ENCODE results near the gene PGPEP1.
"Not testable (repeated sequence)": the region's sequence is repeated elsewhere in the genome, so short reads cannot be mapped to it uniquely, and the experiment has no call there.

Gene PGPEP1

GRCh38 chr19:18349524-18350128, 9.2 kb downstream of the PGPEP1 start:
- no peak overlapping the region for H3K4me3 ChIP-seq (ENCODE audit: low read length)
- no peak for DNase-seq (ENCODE audit: low read depth)
- TF ChIP-seq, protein P1, sequence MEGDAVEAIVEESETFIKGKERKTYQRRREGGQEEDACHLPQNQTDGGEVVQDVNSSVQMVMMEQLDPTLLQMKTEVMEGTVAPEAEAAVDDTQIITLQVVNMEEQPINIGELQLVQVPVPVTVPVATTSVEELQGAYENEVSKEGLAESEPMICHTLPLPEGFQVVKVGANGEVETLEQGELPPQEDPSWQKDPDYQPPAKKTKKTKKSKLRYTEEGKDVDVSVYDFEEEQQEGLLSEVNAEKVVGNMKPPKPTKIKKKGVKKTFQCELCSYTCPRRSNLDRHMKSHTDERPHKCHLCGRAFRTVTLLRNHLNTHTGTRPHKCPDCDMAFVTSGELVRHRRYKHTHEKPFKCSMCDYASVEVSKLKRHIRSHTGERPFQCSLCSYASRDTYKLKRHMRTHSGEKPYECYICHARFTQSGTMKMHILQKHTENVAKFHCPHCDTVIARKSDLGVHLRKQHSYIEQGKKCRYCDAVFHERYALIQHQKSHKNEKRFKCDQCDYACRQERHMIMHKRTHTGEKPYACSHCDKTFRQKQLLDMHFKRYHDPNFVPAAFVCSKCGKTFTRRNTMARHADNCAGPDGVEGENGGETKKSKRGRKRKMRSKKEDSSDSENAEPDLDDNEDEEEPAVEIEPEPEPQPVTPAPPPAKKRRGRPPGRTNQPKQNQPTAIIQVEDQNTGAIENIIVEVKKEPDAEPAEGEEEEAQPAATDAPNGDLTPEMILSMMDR (conservative IDR thresholded peaks at IDR 0.05; ENCODE audit: low read depth, low read length), result peak; percentile 95

DNA sequence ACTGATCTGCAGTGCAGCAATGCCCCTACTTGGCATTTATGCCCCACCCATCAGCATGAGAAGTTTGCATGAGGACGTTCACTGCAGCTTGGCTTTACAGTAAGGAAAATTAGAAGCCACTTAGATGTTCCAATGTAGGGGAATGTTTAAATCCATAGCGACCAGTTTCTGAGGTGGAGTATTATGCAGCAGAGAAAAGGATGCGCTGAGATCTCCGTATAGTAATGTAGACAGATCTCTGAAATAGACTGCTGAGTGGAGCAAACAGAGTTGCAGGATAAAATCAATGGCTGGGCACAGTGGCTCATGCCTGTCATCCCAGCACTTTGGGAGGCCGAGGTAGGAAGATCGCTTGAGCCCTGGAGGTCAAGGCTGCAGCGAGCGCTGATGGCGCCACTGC, 10.1 kb downstream of the PGPEP1 start:
- no peak overlapping the region for H3K4me3 ChIP-seq (ENCODE audit: low read length)
- DNase-seq (ENCODE audit: low read depth), result no peak
- TF ChIP-seq, protein P1 (conservative IDR thresholded peaks at IDR 0.05; ENCODE audit: low read depth, low read length), result no peak

GRCh38 chr19:18351544-18351943, 11.1 kb downstream of the PGPEP1 start:
- TF ChIP-seq, protein P1 (conservative IDR thresholded peaks at IDR 0.05; ENCODE audit: low read depth, low read length), result no peak
- H3K4me3 ChIP-seq (ENCODE audit: low read length), result no peak overlapping the region
- DNase-seq (ENCODE audit: low read depth), result no peak

DNA sequence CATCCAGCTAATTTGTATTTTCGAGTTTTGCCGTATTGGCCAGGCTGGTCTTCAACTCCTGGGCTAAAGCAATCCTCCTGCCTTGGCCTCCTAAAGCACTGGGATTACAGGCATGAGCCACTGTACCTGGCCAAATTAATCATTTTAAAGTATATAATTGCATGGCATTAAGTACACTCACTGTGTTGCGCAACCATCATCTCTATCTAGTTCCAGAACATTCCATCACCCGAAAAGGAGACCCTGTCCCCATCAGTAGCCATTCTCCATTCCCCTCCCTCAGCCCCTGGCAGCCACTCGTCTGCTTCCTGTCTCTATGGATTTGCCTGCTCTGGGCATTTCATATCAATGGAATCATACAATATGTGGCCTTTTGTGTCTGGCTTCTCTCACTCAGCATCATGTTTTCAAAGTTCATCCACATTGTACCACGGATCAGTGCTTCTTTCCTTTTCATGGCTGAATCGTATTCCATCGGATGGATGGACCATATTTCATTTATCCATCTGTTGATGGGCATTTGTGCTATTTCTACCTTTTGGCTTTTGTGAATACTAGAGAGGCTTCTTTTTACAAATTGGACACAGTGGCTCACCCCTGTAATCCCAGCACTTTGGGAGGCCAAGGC, 13.1 kb downstream of the PGPEP1 start:
- H3K4me3 ChIP-seq (ENCODE audit: low read length), result no peak overlapping the region
- TF ChIP-seq, protein P1 (conservative IDR thresholded peaks at IDR 0.05; ENCODE audit: low read depth, low read length), result no peak
- no peak for DNase-seq (ENCODE audit: low read depth)

DNA sequence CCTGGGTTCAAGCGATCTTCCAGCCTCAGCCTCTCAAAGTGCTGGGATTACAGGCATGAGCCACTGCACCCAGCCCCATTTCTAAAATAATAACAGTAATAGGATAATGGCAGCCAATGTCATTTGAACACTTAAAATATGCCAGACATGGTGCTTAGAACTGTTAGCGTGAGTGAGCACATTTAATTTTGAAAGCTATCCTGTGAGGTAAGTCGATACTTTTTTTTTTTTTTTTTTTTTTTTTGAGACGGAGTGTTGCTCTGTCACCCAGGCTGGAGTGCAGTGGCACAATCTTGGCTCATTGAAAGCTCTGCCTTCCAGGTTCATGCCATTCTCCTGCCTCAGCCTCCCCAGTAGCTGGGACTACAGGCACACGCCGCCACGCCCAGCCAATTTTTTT, 14.3 kb downstream of the PGPEP1 start:
- not testable (repeated sequence) for H3K4me3 ChIP-seq (ENCODE audit: low read length); DNase-seq (ENCODE audit: low read depth)

- TF ChIP-seq, protein P1 (conservative IDR thresholded peaks at IDR 0.05; ENCODE audit: low read depth, low read length), result no peak
- DNase-seq (ENCODE audit: low read depth), result no peak
- no peak overlapping the region for H3K4me3 ChIP-seq (ENCODE audit: low read length)
Measured at GRCh38 chr19:18357041-18357440, 16.6 kb downstream of the PGPEP1 start.

- no peak overlapping the region for H3K4me3 ChIP-seq (ENCODE audit: low read length)
- TF ChIP-seq, protein P1 (conservative IDR thresholded peaks at IDR 0.05; ENCODE audit: low read depth, low read length), result no peak
- DNase-seq (ENCODE audit: low read depth), result no peak
Measured at GRCh38 chr19:18361646-18362045, 21.2 kb downstream of the PGPEP1 start.
